Measurements from ENCODE around the gene TBCD. TPM values are rescaled to one million over a fixed set of nuclear protein-coding genes. Genes with fewer than 3 reads are reported as not detected.

TBCD gene
- total RNA-seq, 1 donor from 2014 or later: 118 TPM

GRCh38 chr17:82813299-82814051 lies 61.6 kb downstream of the TBCD start:
- Mint-ChIP-seq H3K4me3 (ENCODE audit: unreplicated experiment) (no peak overlapping the region), H3K27me3 (ENCODE audit: unreplicated experiment) (peaks cover 9% of the 10 kb centered on the region), H3K36me3 (ENCODE audit: unreplicated experiment) (no peaks in the 10 kb centered on the region), H3K9me3 (ENCODE audit: unreplicated experiment) (peaks cover 3% of the 10 kb centered on the region), H3K4me1 (ENCODE audit: low read depth, unreplicated experiment) (peaks cover 12% of the 10 kb centered on the region), H3K27ac (ENCODE audit: unreplicated experiment) (no peak overlapping the region)
- TF ChIP-seq, protein P1, sequence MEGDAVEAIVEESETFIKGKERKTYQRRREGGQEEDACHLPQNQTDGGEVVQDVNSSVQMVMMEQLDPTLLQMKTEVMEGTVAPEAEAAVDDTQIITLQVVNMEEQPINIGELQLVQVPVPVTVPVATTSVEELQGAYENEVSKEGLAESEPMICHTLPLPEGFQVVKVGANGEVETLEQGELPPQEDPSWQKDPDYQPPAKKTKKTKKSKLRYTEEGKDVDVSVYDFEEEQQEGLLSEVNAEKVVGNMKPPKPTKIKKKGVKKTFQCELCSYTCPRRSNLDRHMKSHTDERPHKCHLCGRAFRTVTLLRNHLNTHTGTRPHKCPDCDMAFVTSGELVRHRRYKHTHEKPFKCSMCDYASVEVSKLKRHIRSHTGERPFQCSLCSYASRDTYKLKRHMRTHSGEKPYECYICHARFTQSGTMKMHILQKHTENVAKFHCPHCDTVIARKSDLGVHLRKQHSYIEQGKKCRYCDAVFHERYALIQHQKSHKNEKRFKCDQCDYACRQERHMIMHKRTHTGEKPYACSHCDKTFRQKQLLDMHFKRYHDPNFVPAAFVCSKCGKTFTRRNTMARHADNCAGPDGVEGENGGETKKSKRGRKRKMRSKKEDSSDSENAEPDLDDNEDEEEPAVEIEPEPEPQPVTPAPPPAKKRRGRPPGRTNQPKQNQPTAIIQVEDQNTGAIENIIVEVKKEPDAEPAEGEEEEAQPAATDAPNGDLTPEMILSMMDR (IDR thresholded peaks at IDR 0.05; ENCODE audit: partially characterized antibody, unreplicated experiment): no peak
- DNase-seq: no peak

DNA sequence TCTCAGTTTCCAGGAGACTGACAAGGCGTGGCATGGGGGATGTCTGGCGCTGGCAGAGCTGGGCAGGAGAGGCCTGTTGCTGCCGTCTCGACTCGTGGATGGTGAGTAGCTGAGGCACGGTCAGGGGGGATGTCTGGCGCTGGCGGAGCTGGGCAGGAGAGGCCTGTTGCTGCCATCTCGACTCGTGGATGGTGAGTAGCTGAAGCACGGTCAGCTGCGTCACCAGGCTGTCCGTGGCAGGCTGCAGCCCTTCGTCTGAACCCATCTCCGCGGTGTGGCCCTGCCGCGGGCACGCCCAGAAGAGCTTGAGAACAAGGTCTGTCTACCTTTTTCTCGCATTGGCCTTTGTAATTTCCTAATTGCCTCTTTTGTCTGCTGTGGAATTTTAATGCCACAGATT lies 63.0 kb downstream of the TBCD start:
- no peak for DNase-seq
- TF ChIP-seq, protein P1 (IDR thresholded peaks at IDR 0.05; ENCODE audit: partially characterized antibody, unreplicated experiment): no peak
- Mint-ChIP-seq H3K27me3 (ENCODE audit: unreplicated experiment) (peaks cover 9% of the 10 kb centered on the region), H3K36me3 (ENCODE audit: unreplicated experiment) (no peaks in the 10 kb centered on the region), H3K4me1 (ENCODE audit: low read depth, unreplicated experiment) (peaks cover 12% of the 10 kb centered on the region), H3K27ac (ENCODE audit: unreplicated experiment) (no peak overlapping the region), H3K4me3 (ENCODE audit: unreplicated experiment) (no peak overlapping the region), H3K9me3 (ENCODE audit: unreplicated experiment) (peaks cover 3% of the 10 kb centered on the region)

DNA sequence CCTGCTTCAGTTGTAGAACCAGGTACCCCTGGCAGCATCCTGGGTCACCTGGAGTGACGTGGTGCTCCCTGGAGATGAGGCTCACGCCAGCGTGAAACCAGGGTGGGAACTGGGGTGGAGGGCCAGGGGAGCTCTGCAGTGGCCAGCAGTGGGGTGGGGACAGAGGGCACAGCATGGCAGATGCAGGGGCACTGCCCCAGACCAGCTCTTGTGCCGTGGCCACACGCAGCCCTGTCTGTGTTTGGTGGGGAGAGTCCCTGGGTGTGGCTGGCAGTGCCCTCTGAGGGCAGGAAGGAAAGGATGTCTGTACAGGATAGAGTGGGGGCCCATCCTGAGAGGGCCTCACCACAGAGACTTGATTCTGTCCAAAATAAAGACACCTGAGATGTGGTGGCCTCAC lies 63.5 kb downstream of the TBCD start:
- TF ChIP-seq, protein P1 (IDR thresholded peaks at IDR 0.05; ENCODE audit: partially characterized antibody, unreplicated experiment): no peak
- peaks cover 9% of the 10 kb centered on the region for H3K27me3 Mint-ChIP-seq (ENCODE audit: unreplicated experiment)
- H3K4me3 Mint-ChIP-seq (ENCODE audit: unreplicated experiment): no peak overlapping the region
- no peak for DNase-seq
- no peak overlapping the region for H3K27ac Mint-ChIP-seq (ENCODE audit: unreplicated experiment)
- peaks cover 3% of the 10 kb centered on the region for H3K9me3 Mint-ChIP-seq (ENCODE audit: unreplicated experiment)
- H3K36me3 Mint-ChIP-seq (ENCODE audit: unreplicated experiment): peaks cover 3% of the 10 kb centered on the region
- H3K4me1 Mint-ChIP-seq (ENCODE audit: low read depth, unreplicated experiment): peaks cover 12% of the 10 kb centered on the region

DNA sequence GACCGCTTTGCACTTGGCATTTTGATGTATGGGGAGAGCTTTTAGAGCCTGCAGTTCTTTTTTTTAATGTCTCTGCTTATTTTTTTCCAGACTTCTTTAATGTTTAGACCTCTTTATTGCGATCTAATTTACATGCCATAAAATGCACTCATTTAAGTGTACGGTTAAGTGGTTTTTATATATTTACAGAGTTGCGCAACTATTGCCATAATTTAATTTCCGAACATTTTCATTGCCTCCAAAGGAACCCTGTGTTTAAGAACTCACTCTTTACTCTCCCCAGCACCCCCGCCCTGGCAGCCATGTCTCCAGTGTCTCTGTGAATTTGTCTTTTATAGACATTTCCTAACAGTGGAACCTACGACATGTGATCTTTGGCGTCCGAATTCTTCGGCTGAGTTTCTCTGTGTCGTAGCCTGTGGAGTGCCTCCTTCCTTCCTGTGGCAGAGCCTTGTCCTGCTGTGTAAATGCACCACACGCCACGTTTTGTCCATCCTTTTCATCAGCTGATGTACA lies 64.0 kb downstream of the TBCD start:
- Mint-ChIP-seq H3K9me3 (ENCODE audit: unreplicated experiment) (peaks cover 3% of the 10 kb centered on the region), H3K36me3 (ENCODE audit: unreplicated experiment) (peaks cover 6% of the 10 kb centered on the region), H3K27ac (ENCODE audit: unreplicated experiment) (no peak overlapping the region), H3K4me1 (ENCODE audit: low read depth, unreplicated experiment) (peaks cover 7% of the 10 kb centered on the region), H3K4me3 (ENCODE audit: unreplicated experiment) (no peak overlapping the region), H3K27me3 (ENCODE audit: unreplicated experiment) (peaks cover 9% of the 10 kb centered on the region)
- no peak for DNase-seq
- TF ChIP-seq, protein P1 (IDR thresholded peaks at IDR 0.05; ENCODE audit: partially characterized antibody, unreplicated experiment): no peak

DNA sequence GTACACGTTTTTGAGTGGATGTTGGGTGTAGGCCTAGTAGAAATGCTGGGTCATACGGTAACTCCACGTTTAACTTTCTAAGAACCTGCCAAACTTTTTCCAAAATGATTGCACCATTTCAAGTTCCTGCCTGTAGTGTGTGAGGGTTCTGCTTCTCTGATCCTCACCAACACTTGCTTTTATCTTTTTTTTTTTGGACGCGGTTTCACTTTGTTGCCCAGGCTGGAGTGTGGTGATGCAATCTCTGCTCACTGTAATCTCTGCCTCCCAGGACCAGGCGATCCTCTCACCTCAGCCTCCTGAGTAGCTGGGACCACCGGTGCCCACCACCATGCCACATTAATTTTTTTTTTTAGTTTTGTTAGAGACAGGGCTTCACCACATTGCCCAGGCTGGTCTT lies 64.5 kb downstream of the TBCD start:
- Mint-ChIP-seq H3K36me3 (ENCODE audit: unreplicated experiment) (peaks cover 6% of the 10 kb centered on the region), H3K27me3 (ENCODE audit: unreplicated experiment) (peaks cover 6% of the 10 kb centered on the region), H3K9me3 (ENCODE audit: unreplicated experiment) (no peaks in the 10 kb centered on the region), H3K4me1 (ENCODE audit: low read depth, unreplicated experiment) (peaks cover 3% of the 10 kb centered on the region), H3K27ac (ENCODE audit: unreplicated experiment) (no peak overlapping the region), H3K4me3 (ENCODE audit: unreplicated experiment) (no peak overlapping the region)
- DNase-seq: no peak
- TF ChIP-seq, protein P1 (IDR thresholded peaks at IDR 0.05; ENCODE audit: partially characterized antibody, unreplicated experiment): no peak

All from glutamatergic neuron (in vitro differentiated cells).